RPMI8226 (cell line): ENCODE measurements around the gene LANCL2.
"Not testable (repeated sequence)": the region's sequence is repeated elsewhere in the genome, so short reads cannot be mapped to it uniquely, and the experiment has no call there.

Experiments
- DNase-seq: peaks from one replicate; pipeline ENCODE4 v3.0.0-alpha.2; 2015

Gene LANCL2, protein sequence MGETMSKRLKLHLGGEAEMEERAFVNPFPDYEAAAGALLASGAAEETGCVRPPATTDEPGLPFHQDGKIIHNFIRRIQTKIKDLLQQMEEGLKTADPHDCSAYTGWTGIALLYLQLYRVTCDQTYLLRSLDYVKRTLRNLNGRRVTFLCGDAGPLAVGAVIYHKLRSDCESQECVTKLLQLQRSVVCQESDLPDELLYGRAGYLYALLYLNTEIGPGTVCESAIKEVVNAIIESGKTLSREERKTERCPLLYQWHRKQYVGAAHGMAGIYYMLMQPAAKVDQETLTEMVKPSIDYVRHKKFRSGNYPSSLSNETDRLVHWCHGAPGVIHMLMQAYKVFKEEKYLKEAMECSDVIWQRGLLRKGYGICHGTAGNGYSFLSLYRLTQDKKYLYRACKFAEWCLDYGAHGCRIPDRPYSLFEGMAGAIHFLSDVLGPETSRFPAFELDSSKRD

DNA sequence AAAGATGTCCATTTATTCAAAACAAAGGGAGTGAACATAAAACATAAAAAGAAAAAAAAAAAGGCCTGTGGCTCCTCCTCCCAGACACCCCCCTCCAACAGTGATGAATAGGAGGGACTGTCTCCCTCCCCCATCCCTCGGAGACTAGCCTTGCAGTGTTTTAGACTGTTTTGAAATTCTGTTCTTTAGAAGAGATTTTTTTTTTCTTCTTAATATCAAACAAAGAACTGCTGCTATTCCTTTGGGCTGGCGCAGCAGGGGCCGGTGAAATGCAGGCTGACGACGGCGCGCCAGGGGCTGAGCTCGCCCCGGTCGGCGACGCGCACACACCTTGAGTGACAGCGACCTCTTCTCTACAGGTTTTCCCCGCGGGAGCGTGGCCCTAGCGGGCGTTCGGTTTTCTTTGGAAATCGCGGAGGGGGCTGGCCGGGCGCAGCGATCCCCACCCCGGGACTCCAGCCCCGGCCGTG is at the start of gene LANCL2:
TSS of gene LANCL2 (plus strand) at position 133 of the 470 bp plus-strand sequence. CDS start 689 bp downstream, outside the sequence.
- DNase-seq = no peak

DNA sequence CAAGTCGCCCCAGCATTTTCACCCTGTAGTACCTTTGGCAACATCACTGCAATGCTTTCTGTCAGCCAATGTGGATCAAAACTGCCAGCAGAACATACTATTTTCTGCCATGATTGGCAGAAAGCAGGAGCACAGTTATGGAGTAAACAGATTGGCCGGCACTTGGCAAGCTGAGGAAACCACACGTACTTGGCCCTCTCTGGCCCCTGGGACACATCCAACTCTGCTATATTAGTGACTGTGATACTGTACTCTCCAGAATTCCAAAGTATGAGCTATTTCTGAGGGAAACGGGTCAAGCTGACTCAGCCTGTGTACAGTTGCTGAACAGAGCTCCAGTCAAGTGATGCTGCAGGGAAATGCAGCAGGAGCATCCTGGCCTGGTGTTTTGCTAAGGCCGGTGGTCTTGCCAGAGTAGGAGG is 39.8 kb upstream of the LANCL2 start:
- DNase-seq = no peak

DNA sequence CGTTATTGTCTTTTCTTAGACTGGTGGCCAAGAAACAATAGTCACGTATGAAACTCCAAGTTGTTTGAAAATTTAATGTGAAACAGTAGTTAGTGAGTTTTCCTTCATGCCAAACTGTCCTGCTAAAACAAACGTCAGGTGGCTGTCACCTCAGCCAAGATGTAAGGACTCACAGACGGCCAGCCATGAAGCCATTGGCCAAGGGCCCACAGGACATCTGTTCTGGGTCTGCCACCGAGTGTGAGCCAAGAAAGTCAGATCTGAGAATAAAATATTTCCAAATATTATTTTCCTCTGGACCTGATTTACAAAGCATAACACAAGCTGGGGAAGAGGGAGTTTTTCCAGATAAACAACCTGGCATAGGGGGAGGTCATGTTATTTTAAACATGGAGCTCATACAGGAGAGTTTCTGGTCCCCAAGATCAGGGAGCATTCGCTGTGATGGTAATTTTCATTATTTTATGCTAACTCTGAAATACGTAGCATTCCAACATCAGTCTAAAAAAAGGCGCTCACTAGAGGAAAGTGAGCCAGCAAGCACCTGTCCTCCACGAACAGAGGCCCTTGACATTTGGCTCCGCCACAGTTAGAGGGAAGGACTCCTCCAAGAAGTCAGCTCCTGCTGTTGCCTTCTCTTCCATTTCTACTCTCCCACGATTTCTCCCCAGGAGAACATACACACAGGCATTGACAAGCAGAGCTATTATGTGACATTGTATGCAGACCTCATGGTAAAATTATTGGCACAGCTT is 38.9 kb upstream of the LANCL2 start:
- no peak for DNase-seq

DNA sequence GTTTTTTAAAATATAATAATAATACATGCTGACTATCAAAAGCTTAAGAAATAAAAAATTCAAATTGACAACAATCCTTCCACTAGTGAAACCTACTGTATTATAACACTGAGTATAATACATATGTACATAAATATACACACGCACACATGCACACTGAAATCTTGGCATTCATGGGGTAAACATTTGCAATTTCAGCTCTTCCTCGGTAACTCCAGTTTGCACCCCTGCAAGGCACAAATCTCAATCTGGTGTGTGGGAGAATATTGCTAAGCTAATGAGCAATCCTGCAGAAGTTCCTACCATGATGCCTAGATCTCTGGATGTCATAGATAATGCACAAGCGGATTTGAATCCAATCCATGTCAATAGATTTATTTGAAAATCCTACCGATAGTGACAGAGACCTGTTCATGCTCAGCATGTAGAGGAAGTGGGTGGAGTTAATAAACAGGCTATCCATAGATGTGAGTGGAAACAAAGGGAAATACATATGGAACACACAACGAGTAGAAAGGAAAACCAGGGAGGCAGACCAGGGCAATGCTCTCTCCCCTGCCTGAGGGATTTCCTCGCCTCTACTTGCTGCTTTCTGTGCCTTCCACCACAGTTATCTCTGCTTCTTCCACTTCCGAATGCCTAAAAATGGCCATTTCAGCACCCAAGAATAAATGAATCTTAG is 38.1 kb upstream of the LANCL2 start:
- DNase-seq = no peak

DNA sequence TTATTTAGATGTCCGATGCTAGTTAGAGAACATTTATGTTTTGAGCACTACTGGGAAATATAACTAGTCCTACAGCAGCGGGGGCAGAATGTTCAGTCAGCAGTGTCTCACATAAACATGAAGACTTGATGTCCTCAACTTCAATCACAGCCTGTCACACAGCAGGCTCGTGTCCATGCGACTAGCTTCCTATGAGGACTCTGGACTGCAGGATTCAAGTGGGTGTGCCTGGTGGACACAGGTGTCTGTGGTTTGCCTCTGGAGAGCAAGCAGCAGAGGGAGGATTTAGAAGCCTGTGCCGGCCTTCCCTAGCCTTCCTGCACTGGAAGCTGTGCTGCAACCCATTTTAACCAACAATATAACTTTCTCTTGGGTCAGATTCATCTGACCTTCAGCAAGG is 30.0 kb upstream of the LANCL2 start:
- DNase-seq = no peak

DNA sequence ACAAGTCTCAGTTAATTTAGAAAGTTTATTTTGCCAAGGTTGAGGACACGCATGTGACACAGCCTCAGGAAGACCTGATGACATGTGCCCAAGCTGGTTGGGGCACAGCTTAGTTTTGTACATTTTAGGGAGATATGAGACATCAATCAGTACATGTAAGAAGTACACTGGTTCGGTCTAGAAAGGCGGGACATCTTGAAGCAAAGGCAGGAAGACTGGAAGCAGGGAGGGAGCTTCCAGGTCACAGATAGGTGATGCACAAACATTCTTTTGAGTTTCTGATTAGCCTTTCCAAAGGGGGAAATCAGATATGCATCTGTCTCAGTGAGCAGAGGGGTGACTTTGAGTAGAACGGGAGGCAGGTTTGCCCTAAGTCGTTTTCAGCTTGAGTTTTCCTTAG is 29.4 kb upstream of the LANCL2 start:
- DNase-seq = no peak

DNA sequence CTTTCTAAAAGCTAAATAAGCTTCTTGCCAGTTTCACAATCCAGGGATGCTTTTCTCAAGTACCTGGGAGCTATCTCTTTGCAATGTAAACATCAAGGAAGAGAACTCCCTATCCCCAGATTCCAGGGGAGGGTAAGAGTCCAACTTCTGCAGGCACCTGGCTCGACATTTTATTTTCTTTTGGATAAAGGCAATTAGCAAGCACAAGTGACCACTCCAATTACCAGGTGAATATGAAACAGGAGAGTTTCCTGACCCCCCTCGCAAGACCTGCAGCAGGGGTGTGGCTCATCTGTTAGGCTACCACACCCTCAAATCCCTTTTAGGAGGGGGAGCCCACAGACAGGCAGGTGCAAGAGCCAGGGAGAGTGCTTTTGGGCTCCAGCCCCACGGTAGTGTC is 28.6 kb upstream of the LANCL2 start:
- DNase-seq = no peak

DNA sequence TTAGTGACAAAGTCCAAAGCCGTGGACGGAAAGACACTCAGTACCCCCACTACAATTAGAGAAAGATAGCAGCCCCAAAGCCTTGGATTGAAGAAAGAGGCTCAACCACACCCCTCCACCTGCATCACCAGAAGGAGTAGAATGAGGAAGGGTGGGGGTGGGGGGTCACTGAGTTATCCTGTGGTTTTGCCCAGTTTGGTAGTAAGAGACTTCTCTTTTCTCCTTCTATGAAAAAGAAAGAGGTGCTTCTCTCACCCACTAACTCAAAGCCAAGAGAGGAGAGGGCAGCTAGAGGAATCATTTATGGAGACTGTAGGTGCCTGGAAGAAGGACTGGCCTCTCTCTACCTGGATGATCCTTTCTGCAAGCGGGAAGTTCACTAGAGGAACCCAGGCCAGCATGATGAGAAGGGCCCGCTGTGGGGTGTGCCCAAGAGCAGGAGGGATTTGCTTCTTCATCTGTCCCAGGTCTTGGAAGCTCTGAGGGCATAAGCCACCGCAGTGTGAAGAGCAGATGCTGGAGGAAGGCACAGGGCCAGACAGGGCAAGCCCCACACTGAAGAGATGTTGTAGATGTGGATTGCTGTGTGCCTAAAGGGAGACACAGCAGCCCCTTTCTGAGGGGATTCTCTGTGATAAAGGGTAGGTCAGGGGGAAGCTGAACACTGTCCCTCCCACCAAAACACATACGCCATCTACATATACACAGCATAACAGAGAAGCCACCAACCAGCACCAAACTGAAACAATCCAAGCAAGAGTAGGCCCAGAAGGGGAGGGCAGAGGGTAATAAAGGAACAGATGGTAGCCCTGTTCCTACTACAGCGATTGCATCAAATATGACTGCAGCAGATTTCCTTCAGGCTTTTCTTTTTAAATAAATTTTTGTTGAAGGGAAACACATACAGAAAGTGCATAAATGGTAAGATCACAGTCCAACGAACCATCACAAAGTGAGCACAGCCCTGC is 25.8 kb upstream of the LANCL2 start:
- no peak for DNase-seq

DNA sequence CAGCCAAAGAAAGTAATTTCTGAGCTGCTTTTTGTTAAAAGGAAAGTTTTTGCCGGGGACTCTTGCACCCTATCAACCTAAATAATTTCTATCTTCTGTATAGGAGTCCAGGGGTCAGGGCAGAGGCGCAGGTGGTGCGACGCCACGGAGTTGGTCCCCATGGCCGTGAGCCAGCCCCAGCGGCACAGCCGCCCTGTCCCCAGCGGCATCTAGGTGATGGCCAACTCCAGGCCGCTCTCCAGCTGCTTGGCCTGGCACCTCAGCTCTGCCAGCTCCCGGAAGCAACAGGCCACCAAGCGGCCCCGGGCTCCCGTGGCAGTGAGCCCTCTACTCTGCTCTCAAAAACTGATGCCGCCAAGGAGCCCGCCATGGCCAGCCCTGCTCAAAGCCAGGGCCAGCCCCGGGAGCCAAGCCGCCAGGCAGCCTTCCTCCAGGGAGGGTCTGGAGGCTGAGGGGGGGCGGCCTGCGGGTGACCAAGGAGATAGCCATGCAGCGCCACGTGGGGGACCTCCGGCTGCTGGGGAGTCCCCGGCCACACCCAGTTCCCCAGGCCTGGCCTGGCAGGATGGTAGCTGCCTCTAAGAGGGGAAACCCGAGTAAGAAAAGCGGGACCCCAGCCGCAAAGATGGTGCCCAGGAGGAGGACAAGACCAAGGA is 22.8 kb upstream of the LANCL2 start:
- DNase-seq = no peak

DNA sequence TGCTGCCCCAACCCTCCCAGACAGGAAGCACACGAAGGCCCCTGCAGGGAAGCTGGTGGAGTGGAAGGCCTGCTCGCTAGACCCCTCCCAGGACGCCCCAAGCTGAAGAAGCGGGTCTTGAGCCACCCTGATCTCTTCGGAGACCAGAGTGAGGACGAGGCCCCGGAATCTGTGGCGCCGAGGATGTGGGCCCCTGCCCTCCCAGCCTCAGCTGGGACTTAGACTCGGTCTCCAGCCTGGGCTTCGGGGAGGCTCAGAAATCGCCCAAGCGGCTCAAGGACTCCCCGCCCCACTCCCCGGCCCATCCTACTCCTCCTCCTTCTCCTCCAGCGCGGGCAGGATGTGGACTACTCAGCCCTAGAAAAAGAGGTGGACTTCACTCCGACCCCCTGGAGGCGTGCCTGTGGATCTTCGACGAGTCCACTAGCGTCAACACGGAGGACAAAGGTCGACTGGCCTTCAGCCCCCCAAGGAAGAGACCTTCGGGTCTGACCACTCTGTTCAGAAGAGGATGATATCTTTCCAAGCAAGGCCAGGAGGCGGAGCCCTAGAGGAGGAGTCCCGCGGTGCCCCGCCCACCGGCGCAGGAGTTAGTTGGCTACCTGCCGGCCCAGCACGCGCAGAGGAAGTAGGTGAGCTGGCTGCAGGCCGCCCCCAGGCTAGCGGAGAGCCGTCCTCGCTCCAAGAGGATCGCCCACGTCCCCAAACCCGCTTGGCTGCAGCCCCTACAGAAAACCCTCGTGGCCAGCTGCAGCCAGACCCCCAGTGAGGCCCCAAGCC is 21.9 kb upstream of the LANCL2 start:
- no peak for DNase-seq

DNA sequence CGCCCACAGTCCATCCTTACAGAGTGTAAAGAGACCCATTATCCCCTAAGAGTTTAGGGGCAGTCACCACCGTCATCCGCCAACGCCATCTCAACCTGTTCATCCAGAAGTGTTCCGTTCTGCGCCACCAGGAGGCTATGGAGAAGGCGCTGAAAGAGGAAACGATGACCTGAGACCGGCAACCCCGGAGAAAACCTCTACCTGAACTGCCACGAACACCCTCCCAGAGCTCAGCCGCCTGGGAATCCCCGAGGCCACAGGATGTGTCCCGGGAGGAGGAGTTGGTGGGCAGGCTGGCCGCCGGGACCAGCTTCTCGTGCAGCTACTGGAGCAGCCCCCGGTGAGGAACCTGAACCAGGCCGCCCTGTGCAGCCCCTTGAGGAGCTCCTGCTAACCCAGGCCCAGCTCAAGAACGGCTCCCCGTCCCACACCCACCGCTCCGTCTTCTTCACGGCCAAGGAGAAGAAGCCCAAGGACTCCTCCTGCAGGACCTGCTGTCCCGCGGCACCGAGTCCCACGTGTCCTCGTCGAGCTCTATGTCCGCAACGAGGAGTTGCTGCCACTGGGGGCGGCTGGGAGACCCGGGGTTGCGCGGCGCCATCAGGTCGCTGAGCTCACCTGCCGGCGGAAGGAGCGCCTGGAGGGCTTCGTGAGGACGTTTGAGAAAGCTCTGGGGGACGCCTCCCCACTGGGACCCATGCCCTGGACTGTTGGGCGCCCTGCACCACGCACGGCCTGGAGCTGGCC is 21.1 kb upstream of the LANCL2 start:
- no peak for DNase-seq

DNA sequence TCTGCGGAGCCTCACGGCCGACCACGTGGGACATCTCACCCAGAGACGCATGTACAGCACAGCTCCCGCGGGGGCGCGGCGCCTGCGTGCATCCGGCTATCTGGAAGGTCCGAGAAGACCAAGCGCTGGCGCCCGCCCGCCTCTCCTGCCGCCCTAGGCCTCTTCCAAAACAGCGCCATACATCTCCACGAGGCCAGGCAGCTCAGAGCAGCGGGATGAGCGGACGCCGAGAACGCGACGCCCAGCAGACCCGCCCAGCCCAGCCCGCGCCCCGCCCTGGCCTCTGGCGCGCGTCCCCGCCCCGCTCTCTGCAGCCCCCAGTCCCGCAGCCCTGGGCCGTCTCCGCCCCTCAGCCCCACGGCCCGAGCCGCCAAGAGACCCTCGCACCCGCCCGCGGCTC is 20.3 kb upstream of the LANCL2 start:
- DNase-seq = no peak

DNA sequence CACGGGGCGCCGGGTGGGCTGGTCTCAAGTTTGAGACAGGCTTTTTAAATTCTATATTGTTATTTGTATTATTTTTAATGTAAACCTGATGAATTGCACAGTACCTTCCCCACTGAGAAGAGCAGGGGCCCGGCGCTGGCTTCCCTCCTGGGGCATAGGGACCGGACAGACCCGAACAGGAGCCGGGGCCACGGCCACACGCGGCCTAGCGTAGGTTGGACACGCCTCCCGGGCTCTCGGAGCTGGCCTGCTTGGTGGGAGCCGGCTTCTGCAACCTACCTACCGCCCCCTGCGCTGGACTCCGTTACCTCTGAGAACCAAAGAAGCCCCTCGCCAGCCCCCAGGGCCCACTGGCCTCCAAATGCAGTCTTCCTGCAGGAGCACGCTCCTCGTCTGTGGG is 19.8 kb upstream of the LANCL2 start:
- DNase-seq = no peak

DNA sequence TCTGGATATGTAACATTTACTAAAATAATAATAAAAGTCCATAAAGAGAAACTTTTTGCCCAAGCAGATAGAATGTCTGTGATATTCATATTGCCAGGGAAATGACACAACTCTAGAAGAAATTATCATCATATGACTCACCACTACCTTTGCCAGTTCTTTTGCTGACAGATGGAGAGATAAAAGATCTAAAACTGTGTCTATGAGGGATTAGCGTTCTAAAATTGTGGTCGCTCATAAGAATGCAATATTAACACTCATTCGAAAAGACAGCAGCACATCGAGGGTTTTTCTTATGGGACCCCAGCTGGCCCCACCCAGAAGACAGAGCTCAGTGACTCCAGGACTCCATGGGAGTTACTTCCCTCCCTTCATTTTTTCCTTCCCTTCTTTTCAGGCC is 16.6 kb upstream of the LANCL2 start:
- DNase-seq = no peak

DNA sequence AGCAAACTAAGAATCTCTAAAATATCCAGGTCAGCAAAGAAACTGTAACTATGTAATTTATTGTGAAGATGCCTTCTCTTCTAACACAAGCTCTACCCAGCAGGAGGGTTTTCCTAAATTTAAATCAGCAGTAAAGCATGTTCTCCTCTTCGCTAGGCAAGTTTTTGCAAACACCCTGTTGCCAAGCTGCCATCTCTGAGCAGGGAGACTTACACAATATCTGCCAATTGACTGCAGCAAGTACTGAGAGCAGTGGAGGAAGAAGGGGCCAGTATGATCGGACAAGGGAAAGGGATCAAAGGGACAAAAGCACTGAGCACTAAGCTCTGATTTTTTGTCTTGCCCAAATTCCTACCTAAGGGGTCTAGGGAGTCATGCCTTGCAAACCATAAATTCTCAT is 16.0 kb upstream of the LANCL2 start:
- no peak for DNase-seq

DNA sequence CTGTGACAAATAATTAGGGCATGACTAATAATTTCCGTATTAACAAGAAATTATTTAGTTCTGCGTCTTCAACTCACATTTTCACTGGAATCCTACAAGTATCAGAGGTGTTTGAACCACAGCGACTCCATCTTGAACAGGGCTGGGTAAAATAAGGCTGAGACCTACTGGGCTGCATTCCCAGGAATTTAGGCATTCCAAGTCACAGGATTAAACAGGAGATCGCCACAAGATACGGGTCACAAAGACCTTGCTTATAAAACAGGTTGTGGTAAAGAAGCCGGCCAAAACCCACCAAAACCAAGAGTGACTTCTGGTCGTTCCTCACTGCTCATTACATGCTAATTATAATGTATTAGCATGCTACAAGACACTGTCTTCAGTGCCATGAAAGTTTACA is 14.9 kb upstream of the LANCL2 start:
- DNase-seq = no peak

DNA sequence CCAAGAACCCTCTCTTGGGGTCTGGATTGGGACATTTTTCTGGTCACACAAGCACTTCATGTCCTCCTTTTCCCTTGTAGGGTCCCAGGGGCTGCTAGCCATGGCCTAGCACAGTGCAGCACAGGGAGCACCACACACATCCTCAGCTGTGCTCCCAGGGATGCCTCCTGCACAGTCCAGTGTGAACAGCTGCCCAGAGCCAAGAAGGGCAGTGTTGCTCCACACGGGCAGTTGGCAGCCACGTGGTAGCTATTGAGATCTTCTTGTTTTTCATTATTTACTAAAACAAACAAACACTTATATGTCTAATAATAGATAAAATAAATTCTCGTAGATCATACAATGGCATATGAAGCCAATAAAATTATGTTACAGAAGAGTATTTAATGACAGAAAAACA is 13.9 kb upstream of the LANCL2 start:
- no peak for DNase-seq

DNA sequence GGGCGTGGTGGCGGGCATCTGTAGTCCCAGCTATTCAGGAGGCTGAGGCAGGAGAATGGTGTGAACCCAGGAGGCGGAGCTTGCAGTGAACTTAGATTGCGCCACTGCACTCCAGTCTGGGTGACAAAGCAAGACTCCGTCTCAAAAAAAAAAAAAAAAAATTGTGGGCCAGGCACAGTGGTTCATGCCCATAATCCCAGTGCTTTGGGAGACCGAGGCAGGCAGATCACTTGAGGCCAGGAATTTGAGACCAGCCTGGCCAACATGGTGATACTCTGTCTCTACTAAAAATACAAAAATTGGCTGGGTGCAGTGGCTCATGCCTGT is 12.2 kb upstream of the LANCL2 start:
- DNase-seq = not testable (repeated sequence)

DNA sequence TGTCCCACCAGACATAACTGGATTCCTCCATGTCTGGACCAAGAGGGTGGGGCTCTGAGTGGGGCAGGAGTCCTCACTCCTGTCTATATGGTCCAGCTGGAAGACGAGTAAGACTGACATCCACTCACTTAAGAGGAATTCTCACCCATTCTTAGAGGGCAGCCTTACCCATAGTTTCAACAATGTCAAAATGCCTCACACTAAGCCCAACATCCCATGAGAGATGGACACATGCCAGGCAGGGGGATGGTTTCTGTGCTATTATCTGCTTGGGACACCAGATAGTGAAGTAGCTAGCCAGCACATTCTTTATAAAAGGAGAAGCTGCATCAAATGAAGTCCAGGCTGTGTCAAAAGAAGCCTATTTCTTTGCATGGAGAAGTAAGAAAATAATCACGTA is 4.7 kb upstream of the LANCL2 start:
- DNase-seq = no peak

DNA sequence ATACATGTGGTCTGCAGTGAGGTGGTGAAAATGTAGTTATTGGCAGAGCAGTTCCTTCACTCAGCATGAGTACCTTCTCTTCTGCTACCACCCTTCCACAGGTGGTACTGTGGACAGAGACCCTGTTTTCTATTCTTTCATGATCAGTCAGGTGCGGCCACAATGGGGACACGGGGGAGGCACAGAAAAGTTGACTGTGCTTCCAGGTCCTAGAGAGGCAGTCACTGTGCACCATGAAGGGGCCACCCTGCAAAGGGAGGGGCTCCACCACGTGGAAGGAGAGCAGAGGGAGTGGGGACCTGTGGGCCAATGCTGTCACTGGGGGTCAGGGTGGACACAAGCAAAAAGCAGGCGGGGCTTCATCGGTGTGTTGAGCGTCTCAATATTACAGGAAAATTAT is 3.6 kb upstream of the LANCL2 start:
- DNase-seq = no peak
